SH-SY5Y (cell line): ENCODE measurements around the gene MTCL3.

Experiments
- GATA2 ChIP-seq: IDR thresholded peaks from 2 replicates; pipeline ENCODE4 v1.6.1; 2011; ENCODE audit warnings: mild to moderate bottlenecking, low read depth, low read length
- GATA3 ChIP-seq: IDR thresholded peaks from 2 replicates; pipeline ENCODE4 v1.6.1; 2011; ENCODE audit warnings: low read depth, mild to moderate bottlenecking, low read length, moderate library complexity

- TF ChIP-seq GATA2: no peak
- no peak for TF ChIP-seq GATA3
Observed at GRCh38 chr6:127423921-127424320, 95.2 kb downstream of the MTCL3 start.
